Stimulated activated CD8-positive, alpha-beta memory T cell treated with anti-CD3 and anti-CD28 coated beads, Interleukin-12 subunit alpha, Interleukin-12 subunit beta, amount 100 ng/mL, for 24 hours (primary cell): ENCODE data around the gene CA5A.
A peak's percentile ranks its signal among the peaks of the same experiment; 100 is the strongest.
"Not testable (repeated sequence)": the region's sequence is repeated elsewhere in the genome, so short reads cannot be mapped to it uniquely, and the experiment has no call there.

Experiments used
- DNase-seq: peaks from one replicate; pipeline ENCODE4 v3.0.0-alpha.2; 2020; ENCODE audit errors: extremely low read depth

Gene CA5A

GRCh38 chr16:87922250-87922871 lies 14.0 kb downstream of the CA5A start:
- no peak for DNase-seq

GRCh38 chr16:87921236-87921773 lies 15.0 kb downstream of the CA5A start:
- DNase-seq: no peak

GRCh38 chr16:87919681-87919994 lies 16.7 kb downstream of the CA5A start:
- DNase-seq: no peak

- no peak for DNase-seq
Measured at GRCh38 chr16:87918866-87919680, 17.3 kb downstream of the CA5A start.

- DNase-seq: no peak
Measured at GRCh38 chr16:87918338-87918737, 18.0 kb downstream of the CA5A start.

- no peak for DNase-seq
Measured at GRCh38 chr16:87917503-87917902, 18.8 kb downstream of the CA5A start.

- DNase-seq: no peak
Measured at GRCh38 chr16:87914812-87915211, 21.5 kb downstream of the CA5A start.

- DNase-seq: not testable (repeated sequence)
Measured at GRCh38 chr16:87914021-87914725, 22.2 kb downstream of the CA5A start.

- DNase-seq: not testable (repeated sequence)
Measured at GRCh38 chr16:87912691-87913090, 23.6 kb downstream of the CA5A start.

GRCh38 chr16:87911106-87911763 lies 25.1 kb downstream of the CA5A start:
- DNase-seq: not testable (repeated sequence)

- peak; percentile 52 for DNase-seq
Measured at GRCh38 chr16:87909203-87909935, 27.0 kb downstream of the CA5A start.

- not testable (repeated sequence) for DNase-seq
Measured at GRCh38 chr16:87908101-87908500, 28.2 kb downstream of the CA5A start.

GRCh38 chr16:87905521-87905920 lies 30.8 kb downstream of the CA5A start:
- DNase-seq: not testable (repeated sequence)

GRCh38 chr16:87904963-87905362 lies 31.4 kb downstream of the CA5A start:
- DNase-seq: not testable (repeated sequence)

- not testable (repeated sequence) for DNase-seq
Measured at GRCh38 chr16:87900489-87900888, 35.8 kb downstream of the CA5A start.

- peak; percentile 28 for DNase-seq
Measured at GRCh38 chr16:87897521-87898505, 38.5 kb downstream of the CA5A start.

GRCh38 chr16:87896924-87897520 lies 39.3 kb downstream of the CA5A start:
- not testable (repeated sequence) for DNase-seq

- not testable (repeated sequence) for DNase-seq
Measured at GRCh38 chr16:87896176-87896890, 40.0 kb downstream of the CA5A start.

GRCh38 chr16:87895641-87896141 lies 40.6 kb downstream of the CA5A start:
- peak; percentile 65 for DNase-seq
